Measurements from ENCODE around the gene MCRIP2. TPM values are rescaled to one million over a fixed set of nuclear protein-coding genes. Genes with fewer than 3 reads are reported as not detected.
A peak's percentile ranks its signal among the peaks of the same experiment; 100 is the strongest.
"Not testable (repeated sequence)": the region's sequence is repeated elsewhere in the genome, so short reads cannot be mapped to it uniquely, and the experiment has no call there.

The MCRIP2 gene
- total and polyA plus RNA-seq, 7 experiments from 2014 or later: 21.4 to 35.8 (median 28.8) TPM

DNA sequence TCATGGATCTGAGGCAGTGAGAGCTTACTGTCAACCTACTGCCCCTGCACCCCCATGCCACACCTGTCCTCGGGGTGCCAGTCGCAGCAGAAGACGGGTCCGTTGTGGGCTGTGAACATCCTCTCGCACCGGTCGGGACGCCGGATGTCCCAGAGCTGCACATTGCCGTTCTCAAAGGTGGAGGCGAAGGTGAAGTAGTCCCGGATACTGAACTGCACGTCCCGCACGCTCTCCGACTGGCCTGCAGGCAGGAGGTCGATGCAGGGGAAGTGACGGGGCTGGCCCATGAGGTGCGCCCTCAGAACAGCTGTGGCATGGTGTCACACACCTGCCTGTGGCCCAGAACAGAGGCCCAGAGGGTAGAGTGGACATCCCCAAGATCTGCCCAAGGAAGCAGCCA lies 45.9 kb downstream of the MCRIP2 start:
- H3K4me3 ChIP-seq (ENCODE audit: low read length): no peak overlapping the region
- peaks cover 0 to 2% (median 0%) of the 10 kb centered on the region in 11 donors for H3K9me3 Mint-ChIP-seq
- H3K4me3 Mint-ChIP-seq: peak overlapping the region in 1 of 10 donors; percentile 91
- peaks cover 0 to 5% (median 0%) of the 10 kb centered on the region in 5 donors for H3K27me3 Mint-ChIP-seq
- ChIA-PET POLR2A (interaction anchor here (0.8 to 3.7 kb wide), 4 partner anchors 8 to 33 kb away, joined by 3 to 33 read pairs (median 6); partner anchors contain the start of gene RHOT2), CTCF (no interaction called here)
- H3K27ac Mint-ChIP-seq: no peak overlapping the region
- H3K4me1 ChIP-seq (ENCODE audit: control insufficient read depth in 2 of 2, insufficient read depth in 2 of 2, low read length in 2 of 2): peaks cover 7 to 32% of the 10 kb centered on the region in 2 donors
- H3K36me3 Mint-ChIP-seq: peaks cover 0 to 4% (median 2%) of the 10 kb centered on the region in 5 donors
- no peaks in the 10 kb centered on the region for H3K27me3 ChIP-seq (ENCODE audit: control insufficient read depth in 2 of 2, insufficient read depth in 2 of 2, low read length in 2 of 2)
- H3K36me3 ChIP-seq (ENCODE audit: control insufficient read depth in 2 of 3, insufficient read depth in 3 of 3, low read length in 3 of 3): peaks cover 0 to 33% (median 11%) of the 10 kb centered on the region in 3 experiments
- no peak overlapping the region for H3K27ac ChIP-seq (ENCODE audit: low read depth, low read length)
- H3K4me1 Mint-ChIP-seq: peaks cover 7 to 34% (median 23%) of the 10 kb centered on the region in 7 donors
- intact Hi-C loops (cut with micrococcal nuclease): no loop called here
- ATAC-seq: no peak
- H3K9me3 ChIP-seq (ENCODE audit: control insufficient read depth in 2 of 3, low read length in 3 of 3): no peaks in the 10 kb centered on the region
- no peak for DNase-seq

DNA sequence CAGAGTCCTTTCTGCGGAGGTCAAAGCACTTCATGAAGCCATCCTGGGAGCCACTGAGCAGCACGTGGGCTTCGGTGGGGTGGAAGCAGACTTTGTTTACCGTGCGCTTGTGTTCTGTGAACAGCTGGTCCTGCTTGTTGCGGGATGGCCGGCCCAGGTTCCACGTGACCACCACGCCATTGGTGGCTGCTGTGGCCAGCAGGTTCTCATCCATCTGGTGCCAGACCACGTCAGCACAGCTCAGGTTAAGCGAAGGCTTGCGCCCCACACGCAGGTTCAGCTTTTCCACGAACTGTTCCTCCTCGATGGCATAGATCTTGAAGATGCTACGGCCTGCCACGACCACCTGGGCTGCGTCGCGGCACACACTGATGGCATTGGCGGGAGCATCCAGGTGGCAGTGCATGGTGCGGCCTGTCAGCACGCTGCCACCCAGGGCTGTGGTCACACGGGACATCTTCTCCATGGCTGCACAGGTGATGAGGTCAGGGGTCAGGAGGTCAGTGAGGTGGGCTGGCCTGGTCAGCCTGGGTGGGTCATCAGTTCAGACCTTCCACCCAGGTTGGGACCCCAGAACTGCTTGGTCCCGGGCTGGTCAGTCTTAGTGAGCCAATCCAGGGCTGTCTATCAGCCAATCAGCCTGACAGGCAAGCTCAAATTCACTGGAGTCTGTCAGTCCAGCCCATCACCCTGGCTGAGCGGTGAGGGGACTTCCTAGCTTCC lies 47.7 kb downstream of the MCRIP2 start:
- H3K27ac Mint-ChIP-seq: peak overlapping the region; percentile 87 to 94 (median 90)
- H3K27me3 ChIP-seq (ENCODE audit: control insufficient read depth in 2 of 2, insufficient read depth in 2 of 2, low read length in 2 of 2): no peaks in the 10 kb centered on the region
- H3K4me1 Mint-ChIP-seq: peaks cover 4 to 35% (median 20%) of the 10 kb centered on the region in 7 donors
- H3K27ac ChIP-seq (ENCODE audit: low read depth, low read length): peak overlapping the region; percentile 86
- H3K4me3 ChIP-seq (ENCODE audit: low read length): peak overlapping the region; percentile 75
- ATAC-seq (no peak), DNase-seq (no peak)
- H3K36me3 Mint-ChIP-seq: peaks cover 0 to 4% (median 0%) of the 10 kb centered on the region in 5 donors
- H3K27me3 Mint-ChIP-seq: peaks cover 0 to 17% (median 0%) of the 10 kb centered on the region in 5 donors
- peaks cover 7 to 25% of the 10 kb centered on the region in 2 donors for H3K4me1 ChIP-seq (ENCODE audit: control insufficient read depth in 2 of 2, insufficient read depth in 2 of 2, low read length in 2 of 2)
- H3K4me3 Mint-ChIP-seq: peak overlapping the region; percentile 89 to 94 (median 92)
- intact Hi-C loops (cut with micrococcal nuclease): no loop called here
- peaks cover 0 to 25% (median 0%) of the 10 kb centered on the region in 3 experiments for H3K36me3 ChIP-seq (ENCODE audit: control insufficient read depth in 2 of 3, insufficient read depth in 3 of 3, low read length in 3 of 3)
- ChIA-PET CTCF (interaction anchor here (1.3 kb wide), 1 partner anchor 21 kb away, joined by 3 read pairs; no protein-coding TSS in a partner anchor), POLR2A (interaction anchor here (0.7 to 3.7 kb wide), 13 partner anchors 8 to 1476 kb away, joined by 3 to 34 read pairs (median 4); partner anchors contain the start of genes ANTKMT, METTL26, RHOT2 and STUB1)
- no peaks in the 10 kb centered on the region for H3K9me3 ChIP-seq (ENCODE audit: control insufficient read depth in 2 of 3, low read length in 3 of 3)
- H3K9me3 Mint-ChIP-seq: peaks cover 0 to 2% (median 0%) of the 10 kb centered on the region in 11 donors

DNA sequence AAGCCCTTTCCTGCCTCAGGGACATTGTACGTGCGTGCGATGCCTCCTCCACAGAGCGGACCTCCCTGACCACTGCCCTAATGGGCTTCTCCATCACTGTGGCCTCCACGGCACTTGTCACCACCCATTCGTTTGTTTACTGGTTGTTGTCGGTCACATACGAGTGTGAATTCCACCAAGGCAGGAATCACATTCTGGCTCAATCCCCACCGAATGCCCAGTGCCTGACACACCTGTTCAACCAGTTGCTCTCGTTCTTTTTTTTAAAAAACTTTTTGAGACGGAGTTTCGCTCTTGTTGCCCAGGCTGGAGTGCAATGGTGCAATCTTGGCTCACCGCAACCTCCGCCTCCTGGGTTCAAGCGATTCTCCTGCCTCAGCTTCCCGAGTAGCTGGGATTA lies 49.6 kb downstream of the MCRIP2 start:
- intact Hi-C loops (cut with micrococcal nuclease); H3K27ac ChIP-seq (ENCODE audit: low read depth, low read length); H3K4me3 ChIP-seq (ENCODE audit: low read length); H3K9me3 Mint-ChIP-seq; ATAC-seq; H3K9me3 ChIP-seq (ENCODE audit: control insufficient read depth in 2 of 3, low read length in 3 of 3); H3K36me3 Mint-ChIP-seq; CTCF ChIA-PET; DNase-seq; H3K27me3 ChIP-seq (ENCODE audit: control insufficient read depth in 2 of 2, insufficient read depth in 2 of 2, low read length in 2 of 2): not testable (repeated sequence)
- Mint-ChIP-seq H3K4me1 (peaks cover 4 to 45% (median 27%) of the 10 kb centered on the region in 7 donors), H3K27me3 (peaks cover 0 to 19% (median 0%) of the 10 kb centered on the region in 5 donors), H3K27ac (peak overlapping the region in 8 of 9 donors; percentile 2 to 92 (median 86)), H3K4me3 (peak overlapping the region; percentile 64 to 93 (median 90))
- Histone ChIP-seq H3K4me1 (ENCODE audit: control insufficient read depth in 2 of 2, insufficient read depth in 2 of 2, low read length in 2 of 2) (peaks cover 8 to 25% of the 10 kb centered on the region in 2 donors), H3K36me3 (ENCODE audit: control insufficient read depth in 2 of 3, insufficient read depth in 3 of 3, low read length in 3 of 3) (peaks cover 0 to 18% (median 0%) of the 10 kb centered on the region in 3 experiments)
- POLR2A ChIA-PET: interaction anchor here (1.5 to 3.7 kb wide), 3 partner anchors 10 to 55 kb away, joined by 3 to 34 read pairs (median 7); partner anchors contain the start of genes ANTKMT, METTL26 and STUB1

DNA sequence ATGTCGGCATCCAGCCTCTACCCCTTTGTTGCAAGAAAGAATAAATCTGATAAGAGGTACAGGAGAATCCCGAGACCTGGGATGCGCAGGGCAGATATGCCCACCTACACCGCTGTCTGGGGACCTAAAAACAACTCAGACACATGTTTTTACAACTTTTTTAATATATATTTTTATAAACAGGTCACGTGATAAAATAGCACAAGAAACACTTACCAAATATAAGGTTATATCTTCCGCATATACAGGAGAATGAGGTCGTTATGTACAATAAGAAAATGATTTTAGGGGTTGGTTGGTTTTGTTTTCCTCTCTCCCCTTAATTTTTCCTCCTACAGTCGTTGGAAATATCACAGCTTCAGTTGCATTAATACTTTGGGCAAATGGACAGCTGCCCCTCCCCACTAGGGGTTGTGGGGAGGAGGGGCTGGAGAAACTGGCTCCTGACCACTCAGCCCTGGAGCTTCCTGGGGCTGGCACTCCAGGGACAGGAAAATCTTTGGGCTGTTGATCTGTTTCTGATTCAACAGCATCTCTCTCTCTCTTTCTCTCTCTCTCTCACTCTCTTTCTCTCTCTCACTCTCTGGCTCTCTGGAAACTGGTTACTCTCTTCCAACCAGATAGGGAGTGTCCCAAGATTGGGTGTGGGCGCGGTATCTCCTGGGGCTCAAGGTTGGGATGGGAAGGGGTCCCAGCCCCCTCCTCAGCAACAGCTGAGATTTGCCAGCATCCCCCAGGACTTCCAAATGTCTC lies 50.9 kb downstream of the MCRIP2 start:
- CTCF ChIA-PET: no interaction called here
- POLR2A ChIA-PET: interaction anchor here (0.7 to 2.1 kb wide), 3 partner anchors 8 to 17 kb away, joined by 3 to 12 read pairs (median 4); partner anchors contain the start of genes JMJD8, RHBDL1 and STUB1

DNA sequence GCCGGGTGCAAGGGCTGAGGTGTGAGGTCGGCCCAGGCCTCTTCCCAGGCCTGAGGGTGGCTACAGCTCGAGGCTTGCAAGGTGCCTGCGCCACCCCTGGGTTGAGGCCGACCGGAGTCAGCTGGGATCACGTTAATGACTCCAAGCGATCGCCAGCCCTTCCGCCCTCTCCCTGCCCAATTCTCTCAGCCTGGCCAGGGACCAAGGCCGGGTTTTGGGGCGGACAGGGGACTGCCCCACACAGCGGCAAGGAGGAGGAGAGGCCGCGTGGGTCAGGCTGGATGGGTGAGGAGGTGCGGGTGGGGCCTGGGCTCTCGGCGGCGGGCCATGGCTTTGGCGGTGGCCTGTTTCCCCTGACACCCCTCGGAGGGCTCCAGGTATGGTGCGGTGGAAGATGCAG lies 51.7 kb downstream of the MCRIP2 start:
- no peak for ATAC-seq
- Histone ChIP-seq H3K4me3 (ENCODE audit: low read length) (no peak overlapping the region), H3K27ac (ENCODE audit: low read depth, low read length) (no peak overlapping the region), H3K36me3 (ENCODE audit: control insufficient read depth in 2 of 3, insufficient read depth in 3 of 3, low read length in 3 of 3) (no peaks in the 10 kb centered on the region), H3K27me3 (ENCODE audit: control insufficient read depth in 2 of 2, insufficient read depth in 2 of 2, low read length in 2 of 2) (no peaks in the 10 kb centered on the region), H3K4me1 (ENCODE audit: control insufficient read depth in 2 of 2, insufficient read depth in 2 of 2, low read length in 2 of 2) (peaks cover 11 to 30% of the 10 kb centered on the region in 2 donors), H3K9me3 (ENCODE audit: control insufficient read depth in 2 of 3, low read length in 3 of 3) (no peaks in the 10 kb centered on the region)
- DNase-seq: no peak
- CTCF ChIA-PET: no interaction called here
- H3K27ac Mint-ChIP-seq: peak overlapping the region in 1 of 9 donors; percentile 12
- intact Hi-C loops (cut with micrococcal nuclease): no loop called here
- peaks cover 0 to 4% (median 0%) of the 10 kb centered on the region in 5 donors for H3K36me3 Mint-ChIP-seq
- peaks cover 0 to 2% (median 0%) of the 10 kb centered on the region in 11 donors for H3K9me3 Mint-ChIP-seq
- peaks cover 0 to 19% (median 0%) of the 10 kb centered on the region in 5 donors for H3K27me3 Mint-ChIP-seq
- H3K4me1 Mint-ChIP-seq: peaks cover 4 to 51% (median 30%) of the 10 kb centered on the region in 7 donors
- POLR2A ChIA-PET: interaction anchor here (0.6 to 2.1 kb wide), 4 partner anchors 9 to 24 kb away, joined by 3 to 12 read pairs (median 4); partner anchors contain the start of genes JMJD8, RHBDL1 and STUB1
- peak overlapping the region in 7 of 10 donors; percentile 6 to 83 (median 23) for H3K4me3 Mint-ChIP-seq

More for the DNA sequence above, 50.9 kb downstream of the MCRIP2 start:
- peaks cover 0 to 4% (median 0%) of the 10 kb centered on the region in 5 donors for H3K36me3 Mint-ChIP-seq
- peaks cover 0 to 19% (median 0%) of the 10 kb centered on the region in 5 donors for H3K27me3 Mint-ChIP-seq
- Histone ChIP-seq H3K36me3 (ENCODE audit: control insufficient read depth in 2 of 3, insufficient read depth in 3 of 3, low read length in 3 of 3) (peaks cover 0 to 6% (median 0%) of the 10 kb centered on the region in 3 experiments), H3K27ac (ENCODE audit: low read depth, low read length) (no peak overlapping the region), H3K4me3 (ENCODE audit: low read length) (no peak overlapping the region), H3K9me3 (ENCODE audit: control insufficient read depth in 2 of 3, low read length in 3 of 3) (no peaks in the 10 kb centered on the region), H3K27me3 (ENCODE audit: control insufficient read depth in 2 of 2, insufficient read depth in 2 of 2, low read length in 2 of 2) (no peaks in the 10 kb centered on the region), H3K4me1 (ENCODE audit: control insufficient read depth in 2 of 2, insufficient read depth in 2 of 2, low read length in 2 of 2) (peaks cover 11 to 30% of the 10 kb centered on the region in 2 donors)
- peak overlapping the region; percentile 13 to 93 (median 46) for H3K4me3 Mint-ChIP-seq
- DNase-seq: no peak
- H3K9me3 Mint-ChIP-seq: peaks cover 0 to 2% (median 0%) of the 10 kb centered on the region in 11 donors
- H3K4me1 Mint-ChIP-seq: peaks cover 4 to 51% (median 30%) of the 10 kb centered on the region in 7 donors
- ATAC-seq: no peak
- intact Hi-C loops (cut with micrococcal nuclease): no loop called here
- H3K27ac Mint-ChIP-seq: peak overlapping the region in 7 of 9 donors; percentile 41 to 89 (median 63)

DNA sequence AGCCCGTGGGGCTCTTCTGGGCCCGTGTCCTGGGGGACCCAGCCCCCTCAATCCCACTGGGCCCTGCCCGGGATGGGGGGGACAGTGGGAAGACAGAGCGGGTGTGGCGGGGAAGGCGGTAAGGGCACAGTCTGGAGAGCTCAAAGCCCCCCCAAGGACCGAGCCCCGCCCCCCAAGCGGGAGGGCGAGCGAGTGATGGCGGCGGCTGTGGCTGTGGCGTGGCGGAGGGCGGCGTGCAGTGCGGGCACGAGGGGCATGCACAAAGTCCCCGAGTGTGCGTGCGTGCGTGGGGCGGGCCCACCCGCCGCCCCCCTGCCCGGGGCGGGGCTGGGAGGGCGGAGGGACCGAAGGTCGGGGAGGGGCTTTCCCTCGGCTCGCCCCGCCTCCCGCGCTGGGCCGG lies 52.1 kb downstream of the MCRIP2 start:
- POLR2A ChIA-PET: interaction anchor here (0.6 to 2.3 kb wide), 3 partner anchors 9 to 25 kb away, joined by 3 to 15 read pairs (median 12); partner anchors contain the start of genes JMJD8 and STUB1
- DNase-seq (no peak), ATAC-seq (peak; percentile 44)
- H3K27me3 ChIP-seq (ENCODE audit: control insufficient read depth in 2 of 2, insufficient read depth in 2 of 2, low read length in 2 of 2): no peaks in the 10 kb centered on the region
- intact Hi-C loops (cut with micrococcal nuclease): no loop called here
- Mint-ChIP-seq H3K36me3 (peaks cover 0 to 4% (median 0%) of the 10 kb centered on the region in 5 donors), H3K4me3 (peak overlapping the region in 6 of 10 donors; percentile 6 to 83 (median 33)), H3K9me3 (peaks cover 0 to 2% (median 0%) of the 10 kb centered on the region in 11 donors), H3K27ac (no peak overlapping the region), H3K27me3 (peaks cover 0 to 19% (median 0%) of the 10 kb centered on the region in 5 donors), H3K4me1 (peaks cover 4 to 47% (median 28%) of the 10 kb centered on the region in 7 donors)
- CTCF ChIA-PET: no interaction called here
- no peaks in the 10 kb centered on the region for H3K9me3 ChIP-seq (ENCODE audit: control insufficient read depth in 2 of 3, low read length in 3 of 3)
- H3K4me1 ChIP-seq (ENCODE audit: control insufficient read depth in 2 of 2, insufficient read depth in 2 of 2, low read length in 2 of 2): peaks cover 11 to 27% of the 10 kb centered on the region in 2 donors
- H3K27ac ChIP-seq (ENCODE audit: low read depth, low read length): no peak overlapping the region
- no peaks in the 10 kb centered on the region for H3K36me3 ChIP-seq (ENCODE audit: control insufficient read depth in 2 of 3, insufficient read depth in 3 of 3, low read length in 3 of 3)
- H3K4me3 ChIP-seq (ENCODE audit: low read length): no peak overlapping the region

Measured in naive thymus-derived CD4-positive, alpha-beta T cell (primary cell).